Muscle layer of duodenum (tissue), 2 donors: ENCODE data around the gene RASGRP4.
"Not testable (repeated sequence)": the region's sequence is repeated elsewhere in the genome, so short reads cannot be mapped to it uniquely, and the experiment has no call there.

Experiments used
- H3K27ac ChIP-seq: one replicate; pipeline ENCODE4 v1.7.0; 2013; ENCODE audit warnings: mild to moderate bottlenecking, low read length
- H3K27me3 ChIP-seq: one replicate; pipeline ENCODE4 v1.7.0; 2013; ENCODE audit warnings: low read depth, mild to moderate bottlenecking, control low read depth, low read length
- H3K36me3 ChIP-seq, 2 donors: one replicate each; pipeline ENCODE4 v1.7.0; 2013; ENCODE audit warnings: low read length in 2 of 2, control low read depth in 1 of 2, mild to moderate bottlenecking in 1 of 2; ENCODE audit not compliant: insufficient read depth in 2 of 2, control insufficient read depth in 1 of 2
- H3K4me1 ChIP-seq, 2 donors: one replicate each; pipeline ENCODE4 v1.7.0; 2013; ENCODE audit warnings: low read length in 2 of 2, mild to moderate bottlenecking in 2 of 2, control low read depth in 1 of 2, moderate library complexity in 1 of 2; ENCODE audit not compliant: insufficient read depth in 2 of 2, control insufficient read depth in 1 of 2
- H3K4me3 ChIP-seq, 2 donors: one replicate each; pipeline ENCODE4 v1.7.0; 2013; ENCODE audit warnings: low read length in 2 of 2, low read depth in 1 of 2, mild to moderate bottlenecking in 1 of 2
- H3K9me3 ChIP-seq, 2 donors: one replicate each; pipeline ENCODE4 v1.7.0; 2013; ENCODE audit warnings: low read length in 2 of 2, control low read depth in 1 of 2, mild to moderate bottlenecking in 1 of 2; ENCODE audit not compliant: control insufficient read depth in 1 of 2
- donor health status: healthy.

RASGRP4 gene

DNA sequence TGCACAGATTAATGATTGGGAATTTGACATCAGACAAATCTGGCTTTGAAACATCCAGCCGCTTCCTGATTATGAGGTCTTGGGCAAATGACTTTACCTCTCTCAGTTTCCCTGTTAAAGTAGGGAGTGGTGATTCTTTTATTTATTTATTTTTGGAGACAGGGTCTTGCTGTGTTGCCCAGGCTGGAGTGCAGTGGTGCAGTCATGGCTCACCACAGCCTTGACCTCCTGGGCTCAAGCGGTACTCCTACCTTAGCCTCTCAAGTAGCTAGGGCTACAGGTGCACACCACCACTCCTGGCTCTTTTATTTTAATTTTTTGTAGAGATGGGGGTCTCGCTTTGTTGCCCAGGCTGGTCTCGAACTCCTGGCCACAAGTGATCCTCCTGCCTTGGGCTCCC is 49.0 kb downstream of the RASGRP4 start:
- H3K4me1 ChIP-seq, result peaks cover 9 to 25% of the 10 kb centered on the region in 2 donors
- no peak overlapping the region for H3K4me3 ChIP-seq
- peaks cover 19 to 39% of the 10 kb centered on the region in 2 donors for H3K36me3 ChIP-seq
- H3K9me3 ChIP-seq, result no peaks in the 10 kb centered on the region
- H3K27ac ChIP-seq, result no peak overlapping the region
- no peaks in the 10 kb centered on the region for H3K27me3 ChIP-seq

DNA sequence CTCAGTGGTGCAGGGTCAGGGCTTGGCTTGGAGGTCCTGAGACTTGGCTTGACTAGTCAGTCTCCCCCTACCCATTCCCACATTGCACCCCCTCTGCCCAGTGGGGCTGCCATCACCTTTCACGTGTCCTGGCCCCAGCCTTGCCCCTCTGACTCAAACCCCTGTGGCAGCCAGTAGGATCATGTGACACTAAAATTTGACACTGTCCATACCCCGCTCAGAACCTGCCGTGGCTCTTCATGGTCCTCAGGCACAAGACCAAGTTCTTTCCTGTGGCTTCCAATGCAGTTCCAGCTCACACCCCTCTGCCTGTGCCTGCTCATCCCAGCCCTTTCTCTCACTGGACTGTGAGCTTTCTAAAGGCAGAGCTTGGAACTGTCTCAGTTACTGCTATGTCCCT is 49.4 kb downstream of the RASGRP4 start:
- Histone ChIP-seq H3K9me3 (no peaks in the 10 kb centered on the region), H3K4me3 (no peak overlapping the region), H3K36me3 (peaks cover 14 to 34% of the 10 kb centered on the region in 2 donors), H3K27ac (no peak overlapping the region), H3K27me3 (no peaks in the 10 kb centered on the region), H3K4me1 (peaks cover 9 to 25% of the 10 kb centered on the region in 2 donors)

DNA sequence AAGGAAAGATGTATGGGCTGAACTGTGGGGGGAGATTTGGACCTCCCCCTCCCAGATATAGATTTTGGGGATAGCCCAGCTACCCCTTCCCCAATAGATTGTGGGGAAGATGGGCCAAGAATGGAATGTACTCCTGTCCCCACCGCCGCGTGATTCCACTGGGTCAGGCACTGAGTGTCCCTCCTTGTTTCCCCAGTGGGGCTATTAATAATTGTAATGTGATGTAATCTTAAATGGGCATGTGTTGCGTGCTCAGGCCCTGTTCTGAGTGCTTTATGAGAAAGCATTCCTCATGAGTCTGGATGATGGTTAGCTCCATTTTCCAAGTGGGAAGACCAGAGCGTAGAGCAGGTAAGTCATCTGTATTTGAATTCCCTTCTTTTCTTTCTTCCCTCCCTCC is 50.3 kb downstream of the RASGRP4 start:
- Histone ChIP-seq H3K4me1 (peaks cover 9 to 25% of the 10 kb centered on the region in 2 donors), H3K36me3 (peaks cover 6 to 26% of the 10 kb centered on the region in 2 donors), H3K27me3 (no peaks in the 10 kb centered on the region), H3K27ac (peak overlapping the region; percentile 87), H3K9me3 (no peaks in the 10 kb centered on the region), H3K4me3 (peak overlapping the region; percentile 89 to 91)

DNA sequence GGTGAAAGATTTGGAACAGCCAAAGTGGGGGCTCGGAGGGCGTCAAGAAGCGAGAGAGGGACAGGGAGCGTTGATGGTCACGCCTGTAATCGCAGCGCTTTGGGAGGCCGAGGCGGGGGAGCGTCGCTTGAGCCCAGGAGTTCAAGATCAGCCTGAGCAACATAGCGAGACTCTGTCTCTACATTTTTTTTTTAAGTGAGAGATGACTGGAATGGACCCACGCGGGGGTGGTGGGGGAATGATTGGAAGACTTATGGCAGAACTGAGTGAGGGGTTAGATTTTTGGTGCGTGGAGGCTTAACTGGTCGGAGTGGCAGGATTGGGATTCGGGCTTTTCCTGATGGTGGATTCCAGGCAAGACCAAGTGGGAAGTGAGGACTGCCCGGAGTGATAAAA is 50.9 kb downstream of the RASGRP4 start:
- no peaks in the 10 kb centered on the region for H3K9me3 ChIP-seq
- H3K4me1 ChIP-seq, result peaks cover 9 to 25% of the 10 kb centered on the region in 2 donors
- H3K27me3 ChIP-seq, result no peaks in the 10 kb centered on the region
- H3K36me3 ChIP-seq, result peaks cover 6 to 20% of the 10 kb centered on the region in 2 donors
- H3K27ac ChIP-seq, result peak overlapping the region; percentile 87
- peak overlapping the region; percentile 89 to 91 for H3K4me3 ChIP-seq

DNA sequence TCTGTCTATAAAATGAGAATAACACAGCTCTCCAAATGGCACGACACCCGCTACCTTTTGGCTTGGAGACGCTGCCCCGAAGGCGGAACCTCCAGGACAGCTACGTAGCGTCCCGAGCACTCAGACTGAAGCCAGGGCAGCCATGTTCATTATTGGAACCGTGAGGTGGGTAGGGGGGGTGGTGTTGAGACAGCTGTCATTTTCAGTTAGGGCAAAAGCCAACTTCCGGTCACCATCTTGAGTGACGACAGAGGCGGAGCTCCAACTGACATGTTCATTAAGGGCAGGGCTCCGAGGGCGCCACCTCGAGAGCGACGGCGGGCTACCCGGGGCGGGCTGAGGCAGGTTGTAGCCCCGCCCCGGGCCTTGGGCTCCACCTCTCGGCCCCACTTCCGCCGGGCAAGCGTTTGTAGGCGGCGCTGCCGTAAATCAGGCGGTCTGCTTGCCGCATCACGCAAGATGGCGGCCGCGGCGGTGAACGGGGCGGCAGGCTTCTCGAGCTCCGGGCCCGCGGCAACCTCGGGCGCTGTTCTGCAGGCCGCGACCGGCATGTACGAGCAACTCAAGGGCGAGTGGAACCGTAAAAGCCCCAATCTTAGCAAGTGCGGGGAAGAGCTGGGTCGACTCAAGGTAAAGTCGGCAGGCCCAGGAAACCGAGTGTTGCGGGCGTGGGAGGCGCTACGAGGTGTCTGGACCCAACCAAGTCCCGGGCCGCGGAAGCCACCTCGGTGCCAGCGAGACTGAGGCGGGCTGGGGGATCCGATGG is 51.5 kb downstream of the RASGRP4 start, which contains the start of gene PSMD8:
Gene PSMD8, plus strand, starts transcription at position 240 of the 766 bp plus-strand sequence. Its CDS starts 31 bp downstream, at position 271.
- Histone ChIP-seq H3K4me1 (peaks cover 9 to 25% of the 10 kb centered on the region in 2 donors), H3K36me3 (peaks cover 4 to 16% of the 10 kb centered on the region in 2 donors), H3K9me3 (no peaks in the 10 kb centered on the region)

DNA sequence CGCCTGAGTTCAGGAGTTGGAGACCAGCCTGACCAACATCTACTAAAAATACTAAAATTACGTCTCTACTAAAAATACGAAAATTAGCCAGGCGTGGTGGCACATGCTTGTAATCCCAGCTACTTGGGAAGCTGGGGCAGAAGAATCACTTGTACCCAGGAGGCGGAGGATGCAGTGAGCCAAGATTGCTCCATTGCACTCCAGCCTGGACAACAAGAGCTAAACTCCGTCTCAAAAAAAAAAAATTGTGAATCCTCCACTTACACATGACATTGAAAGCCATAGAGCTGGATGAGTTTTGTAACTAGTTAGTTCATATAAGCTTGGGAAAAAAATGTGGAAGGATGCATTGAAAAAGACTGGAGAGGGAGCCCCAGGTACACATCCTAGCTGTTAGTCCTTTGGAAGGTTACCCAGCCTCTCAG is 52.1 kb downstream of the RASGRP4 start:
- Histone ChIP-seq H3K36me3 (peaks cover 0 to 10% of the 10 kb centered on the region in 2 donors), H3K27ac (peak overlapping the region; percentile 85), H3K27me3 (no peaks in the 10 kb centered on the region), H3K9me3 (no peaks in the 10 kb centered on the region), H3K4me1 (peaks cover 9 to 25% of the 10 kb centered on the region in 2 donors), H3K4me3 (peak overlapping the region; percentile 80 to 89)

More for the DNA sequence above, 51.5 kb downstream of the RASGRP4 start, which contains the start of gene PSMD8:
- Histone ChIP-seq H3K4me3 (peak within 1 kb of the TSS; percentile 89 to 91), H3K27me3 (no peaks in the 10 kb centered on the region), H3K27ac (peak within 1 kb of the TSS; percentile 87)

DNA sequence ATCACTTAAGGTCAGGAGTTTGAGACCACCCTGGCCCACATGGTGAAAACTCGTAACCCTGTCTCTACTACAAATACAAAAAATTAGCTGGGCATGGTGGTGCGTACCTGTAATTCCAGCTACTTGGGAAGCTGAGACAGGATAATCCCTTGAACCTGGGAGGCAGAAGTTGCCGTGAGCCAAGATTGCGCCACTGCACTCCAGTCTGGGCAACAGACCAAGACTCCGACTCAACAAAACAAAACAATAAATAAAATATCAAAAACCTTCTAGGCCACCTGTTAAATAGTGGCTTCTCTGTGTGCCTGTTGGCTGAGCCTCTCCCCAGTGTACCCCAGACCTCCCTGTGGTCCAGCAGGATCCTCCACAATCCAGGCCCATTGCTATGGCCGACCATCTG is 54.9 kb downstream of the RASGRP4 start:
- Histone ChIP-seq H3K9me3 (no peaks in the 10 kb centered on the region), H3K36me3 (peaks cover 0 to 4% of the 10 kb centered on the region in 2 donors), H3K27me3 (no peaks in the 10 kb centered on the region), H3K27ac (no peak overlapping the region), H3K4me3 (no peak overlapping the region), H3K4me1 (peaks cover 5 to 11% of the 10 kb centered on the region in 2 donors)

DNA sequence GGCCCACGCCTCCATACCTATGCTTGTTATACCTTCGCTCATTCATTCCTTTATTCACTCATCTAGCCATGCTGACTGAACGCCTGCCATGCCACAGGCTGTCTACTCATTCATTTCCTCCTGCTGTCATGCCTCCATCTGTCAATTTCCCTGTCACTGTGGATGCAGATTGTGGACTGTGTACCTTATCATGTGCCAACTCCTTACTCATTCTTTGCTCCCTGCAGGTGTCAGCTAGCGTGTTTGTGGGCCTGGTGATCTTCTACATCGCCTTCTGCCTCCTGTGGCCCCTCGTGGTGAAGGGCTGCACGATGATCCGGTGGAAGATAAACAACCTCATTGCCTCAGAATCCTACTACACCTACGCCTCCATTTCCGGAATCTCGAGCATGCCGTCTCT is 55.7 kb downstream of the RASGRP4 start:
- Histone ChIP-seq H3K4me1 (peaks cover 0 to 4% of the 10 kb centered on the region in 2 donors), H3K4me3 (no peak overlapping the region), H3K27ac (no peak overlapping the region), H3K27me3 (no peaks in the 10 kb centered on the region), H3K9me3 (no peaks in the 10 kb centered on the region), H3K36me3 (peaks cover 0 to 4% of the 10 kb centered on the region in 2 donors)

DNA sequence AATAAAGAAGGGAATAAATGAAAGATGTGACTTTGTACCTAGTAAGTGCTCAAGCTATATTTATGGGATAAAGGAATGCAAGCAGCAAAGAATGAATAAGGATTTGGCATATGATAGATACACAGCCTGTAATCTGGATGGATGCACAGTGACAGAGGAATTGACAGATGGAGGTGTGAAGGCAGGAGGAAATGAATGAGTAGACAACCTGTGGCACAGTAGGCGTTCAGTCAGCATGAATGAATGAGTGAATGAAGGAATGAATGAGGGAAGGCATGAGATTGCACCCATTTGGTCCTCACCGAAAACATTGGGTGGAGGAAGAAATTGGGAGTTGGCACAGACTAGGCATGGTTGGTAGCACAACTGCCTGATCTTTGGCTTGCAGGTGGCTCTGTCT is 56.4 kb downstream of the RASGRP4 start:
- H3K27me3 ChIP-seq, result no peaks in the 10 kb centered on the region
- no peak overlapping the region for H3K27ac ChIP-seq
- no peak overlapping the region for H3K4me3 ChIP-seq
- H3K36me3 ChIP-seq, result peaks cover 0 to under 1% of the 10 kb centered on the region in 2 donors
- H3K4me1 ChIP-seq, result no peaks in the 10 kb centered on the region
- no peaks in the 10 kb centered on the region for H3K9me3 ChIP-seq

DNA sequence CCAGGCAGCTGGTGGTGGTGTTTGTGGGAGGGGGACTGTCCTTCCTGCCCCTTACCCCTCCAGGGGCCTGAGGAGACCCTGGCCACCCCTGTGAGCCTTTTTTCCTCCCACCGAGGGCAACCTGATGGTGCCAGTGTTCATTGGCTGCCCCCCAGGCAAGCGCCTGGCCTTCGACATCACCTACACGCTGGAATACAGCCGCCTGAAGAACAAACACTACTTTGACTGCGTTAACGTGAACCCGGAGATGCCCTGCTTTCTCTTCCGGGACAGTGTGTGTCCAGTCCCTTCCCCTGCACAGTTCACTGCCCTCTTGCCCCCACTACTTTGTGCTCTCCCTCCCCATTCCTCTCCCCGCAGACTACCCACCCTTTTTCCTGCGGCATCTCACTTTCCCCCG is 59.0 kb downstream of the RASGRP4 start:
- Histone ChIP-seq H3K27ac (no peak overlapping the region), H3K4me1 (peaks cover 0 to 8% of the 10 kb centered on the region in 2 donors), H3K9me3 (no peaks in the 10 kb centered on the region), H3K4me3 (no peak overlapping the region), H3K36me3 (no peaks in the 10 kb centered on the region), H3K27me3 (no peaks in the 10 kb centered on the region)

DNA sequence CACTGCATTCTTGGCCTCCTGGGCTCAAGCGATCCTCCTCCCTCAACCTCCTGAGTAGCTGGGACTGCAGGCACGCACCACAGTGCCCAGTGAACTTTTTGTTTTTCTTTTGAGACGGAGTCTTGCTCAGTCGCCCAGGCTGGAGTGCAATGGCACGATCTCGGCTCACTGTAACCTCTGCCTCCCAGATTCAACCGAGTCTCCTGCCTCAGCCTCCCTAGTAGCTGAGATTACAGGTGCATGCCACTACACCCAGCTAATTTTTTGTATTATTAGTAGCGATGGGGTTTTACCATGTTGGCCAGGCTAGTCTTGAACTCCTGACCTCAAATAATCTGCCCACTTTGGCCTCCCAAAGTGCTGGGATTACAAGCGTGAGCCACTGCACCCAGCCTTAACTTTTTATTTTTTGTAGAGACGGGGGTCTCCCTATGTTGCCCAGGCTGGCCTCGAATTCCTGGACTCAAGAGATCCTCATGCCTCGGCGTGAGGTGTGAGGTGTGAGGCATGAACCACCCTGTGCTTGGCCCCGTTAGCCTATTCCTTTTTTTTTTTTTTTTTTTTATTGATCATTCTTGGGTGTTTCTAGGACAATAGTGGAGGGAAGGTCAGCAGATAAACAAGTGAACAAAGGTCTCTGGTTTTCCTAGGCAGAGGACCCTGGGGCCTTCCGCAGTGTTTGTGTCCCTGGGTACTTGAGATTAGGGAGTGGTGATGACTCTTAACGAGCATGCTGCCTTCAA is 62.9 kb downstream of the RASGRP4 start:
- not testable (repeated sequence) for H3K4me3 ChIP-seq, H3K27ac ChIP-seq, H3K36me3 ChIP-seq, H3K9me3 ChIP-seq
- Histone ChIP-seq H3K27me3 (peaks cover 23% of the 10 kb centered on the region), H3K4me1 (peaks cover 0 to 13% of the 10 kb centered on the region in 2 donors)
